HL-60 (cell line): ENCODE data around the gene OPHN1.
"Not testable (repeated sequence)": the region's sequence is repeated elsewhere in the genome, so short reads cannot be mapped to it uniquely, and the experiment has no call there.

Experiments used
- DNase-seq, 2 experiments: peaks; one replicate each; pipeline ENCODE4 v3.0.0-alpha.2; 2010 to 2020; ENCODE audit warnings: low read depth in 1 of 2, low spot score in 1 of 2
- H3K27ac ChIP-seq: fragments of 250-450 bp; sonication (Bioruptor Pico); replicated peaks from 2 replicates; pipeline ENCODE4 v1.5.1; 2020; ENCODE audit warnings: mild to moderate bottlenecking, moderate library complexity
- H3K27me3 ChIP-seq: fragments of 250-450 bp; sonication (Bioruptor Pico); 2 replicates; pipeline ENCODE4 v1.5.1; 2021; ENCODE audit warnings: mild to moderate bottlenecking, moderate library complexity; ENCODE audit not compliant: insufficient read depth, poor library complexity, severe bottlenecking
- H3K4me3 ChIP-seq: replicated peaks from 2 replicates; pipeline ENCODE4 v1.5.1; 2011; ENCODE audit warnings: mild to moderate bottlenecking, control low read depth, low read length; ENCODE audit not compliant: insufficient read depth
- CTCF ChIP-seq: IDR thresholded peaks from one replicate; pipeline ENCODE4 v1.5.1; 2011; ENCODE audit warnings: low read length, control low read depth, inconsistent platforms; ENCODE audit not compliant: insufficient read depth
- GABPA ChIP-seq: IDR thresholded peaks from 2 replicates; pipeline ENCODE4 v1.6.1; 2012; ENCODE audit warnings: low read depth
- POLR2AphosphoS5 ChIP-seq: IDR thresholded peaks from 2 replicates; pipeline ENCODE4 v1.6.1; 2012; ENCODE audit warnings: low read depth
- REST ChIP-seq: IDR thresholded peaks from 2 replicates; pipeline ENCODE4 v1.6.1; 2012; ENCODE audit warnings: low read depth; ENCODE audit not compliant: insufficient replicate concordance
- SPI1 ChIP-seq: IDR thresholded peaks from 2 replicates; pipeline ENCODE4 v1.6.1; 2012; ENCODE audit warnings: low read depth, mild to moderate bottlenecking, borderline replicate concordance

OPHN1 gene

GRCh38 chrX:68072041-68072440 is 361.3 kb downstream of the OPHN1 start:
- TF ChIP-seq SPI1 (no peak), CTCF (no peak), POLR2AphosphoS5 (no peak), REST (no peak)

GRCh38 chrX:68070119-68070518 is 363.2 kb downstream of the OPHN1 start:
- not testable (repeated sequence) for DNase-seq, H3K27ac ChIP-seq, H3K27me3 ChIP-seq

More at GRCh38 chrX:68072041-68072440, 361.3 kb downstream of the OPHN1 start:
- Histone ChIP-seq H3K27me3 (no peaks in the 10 kb centered on the region), H3K27ac (no peak overlapping the region), H3K4me3 (no peak overlapping the region)
- no peak for DNase-seq

DNA sequence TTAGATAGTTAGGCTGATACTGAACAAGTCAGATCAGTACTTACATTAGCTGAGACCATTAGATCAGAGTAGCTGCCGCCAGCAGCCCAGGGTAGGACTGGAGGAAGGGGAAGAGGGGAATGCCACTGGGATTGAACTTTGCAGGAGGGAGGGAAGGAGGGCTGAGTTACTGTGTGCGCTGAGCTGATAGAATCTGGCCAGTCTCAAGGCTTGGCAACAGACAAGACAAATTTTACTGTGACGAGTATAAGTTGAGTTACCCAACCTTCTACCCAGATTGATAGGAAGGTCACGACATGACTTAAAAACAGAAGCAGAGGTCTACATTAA is 372.1 kb downstream of the OPHN1 start:
- DNase-seq: no peak
- H3K4me3 ChIP-seq: no peak overlapping the region
- no peak overlapping the region for H3K27ac ChIP-seq
- no peaks in the 10 kb centered on the region for H3K27me3 ChIP-seq
- TF ChIP-seq GABPA (no peak), SPI1 (no peak), REST (no peak), CTCF (no peak), POLR2AphosphoS5 (no peak)

More at GRCh38 chrX:68070119-68070518, 363.2 kb downstream of the OPHN1 start:
- not testable (repeated sequence) for H3K4me3 ChIP-seq

DNA sequence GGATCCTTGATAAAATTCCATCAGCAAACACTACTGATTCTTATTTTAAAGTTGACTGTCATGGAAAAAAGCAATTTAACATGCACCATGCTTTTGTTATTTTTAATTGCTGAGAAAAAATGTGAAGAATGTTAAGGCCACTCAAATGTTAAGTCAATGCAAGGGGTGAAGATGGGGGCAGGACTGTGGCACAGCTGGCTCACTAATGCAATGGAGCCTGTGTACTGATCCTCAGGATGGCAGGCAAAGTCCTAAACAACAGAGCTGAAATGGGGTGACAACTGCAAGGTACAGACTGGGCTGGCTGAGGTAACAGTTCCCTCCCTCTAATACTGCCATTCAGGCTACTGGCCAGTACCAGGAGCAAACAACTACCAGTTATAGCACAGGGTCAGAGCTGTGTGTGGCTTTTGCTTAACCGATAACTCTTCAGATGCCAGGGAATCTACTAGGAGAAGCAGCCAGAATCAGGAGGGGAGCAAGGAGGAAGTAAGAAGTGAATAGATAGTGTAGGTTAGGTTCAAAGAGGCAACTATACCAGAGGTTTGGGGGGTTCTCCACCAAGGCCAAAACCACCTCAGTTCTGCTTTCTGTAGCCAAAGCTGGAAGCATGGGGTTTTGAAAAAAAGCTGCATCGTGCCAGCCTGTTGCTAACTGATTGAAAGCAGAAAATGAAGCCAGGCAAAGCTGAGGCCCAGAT is 372.6 kb downstream of the OPHN1 start:
- Histone ChIP-seq H3K4me3 (no peak overlapping the region), H3K27me3 (no peaks in the 10 kb centered on the region), H3K27ac (no peak overlapping the region)
- TF ChIP-seq SPI1 (peak; percentile 61; the same call in 1 of the 2 replicates), REST (no peak)
- peak in 1 of 2 experiments; percentile 44 for DNase-seq
